H1 (cell line): ENCODE results near the gene BCL2L13.

Experiments used
- JUND ChIP-seq: IDR thresholded peaks from 2 replicates; pipeline ENCODE4 v1.6.1; 2011; ENCODE audit warnings: mild to moderate bottlenecking, improper control_type of control experiment, low read length
- MAX ChIP-seq: IDR thresholded peaks from 2 replicates; pipeline ENCODE4 v1.6.1; 2012; ENCODE audit warnings: inconsistent platforms

- no peak for TF ChIP-seq MAX
- no peak for TF ChIP-seq JUND
These were observed 46.4 kb upstream of the BCL2L13 start for GRCh38 chr22:17592201-17592600.
